Brain microvascular endothelial cell (primary cell): ENCODE measurements around the gene PLCB3.

ENCODE experiments used
- DNase-seq: peaks from one replicate; pipeline ENCODE4 v3.0.0-alpha.2; 2020
- H3K27ac ChIP-seq: fragments of 250-450 bp; sonication (Bioruptor Pico); 2 replicates; pipeline ENCODE4 v1.5.1; 2020; ENCODE audit warnings: mild to moderate bottlenecking, moderate library complexity
- H3K27me3 ChIP-seq: fragments of 250-450 bp; sonication (Bioruptor Pico); replicated peaks from 2 replicates; pipeline ENCODE4 v1.5.1; 2020; ENCODE audit warnings: mild to moderate bottlenecking
- H3K36me3 ChIP-seq: fragments of 250-450 bp; sonication (Bioruptor Pico); replicated peaks from 2 replicates; pipeline ENCODE4 v1.5.1; 2020; ENCODE audit warnings: mild to moderate bottlenecking
- H3K4me3 ChIP-seq: 2 replicates; pipeline ENCODE4 v1.5.1; 2011; ENCODE audit warnings: low read depth, mild to moderate bottlenecking, control low read depth, low read length, moderate library complexity
- CTCF ChIP-seq: IDR thresholded peaks from 2 replicates; pipeline ENCODE4 v1.5.1; 2011; ENCODE audit warnings: low read depth, mild to moderate bottlenecking, moderate library complexity, low read length, control low read depth, inconsistent platforms; ENCODE audit errors: missing control alignments
- in situ Hi-C: cut with HindIII; loops from 2 replicates; pipeline ENCODE4 v1.10.0; 2017; ENCODE audit warnings: low sequenced_read_pairs, low pct_ligation_motif_present

PLCB3 gene

GRCh38 chr11:64287676-64288352 lies 36.5 kb downstream of the PLCB3 start:
- in situ Hi-C loops, result no loop called here
- Histone ChIP-seq H3K27me3 (peaks cover 22% of the 10 kb centered on the region), H3K4me3 (no peak overlapping the region), H3K36me3 (no peaks in the 10 kb centered on the region), H3K27ac (no peak overlapping the region)
- no peak for TF ChIP-seq CTCF
- DNase-seq, result no peak

GRCh38 chr11:64288353-64288750 lies 37.0 kb downstream of the PLCB3 start:
- no peak for TF ChIP-seq CTCF
- DNase-seq, result no peak
- Histone ChIP-seq H3K27me3 (peaks cover 26% of the 10 kb centered on the region), H3K4me3 (no peak overlapping the region), H3K27ac (no peak overlapping the region), H3K36me3 (no peaks in the 10 kb centered on the region)
- in situ Hi-C loops, result no loop called here

GRCh38 chr11:64289002-64289564 lies 37.8 kb downstream of the PLCB3 start:
- H3K27ac ChIP-seq, result no peak overlapping the region
- no peak for DNase-seq
- peaks cover 33% of the 10 kb centered on the region for H3K27me3 ChIP-seq
- TF ChIP-seq CTCF, result no peak
- no peaks in the 10 kb centered on the region for H3K36me3 ChIP-seq
- no peak overlapping the region for H3K4me3 ChIP-seq
- in situ Hi-C loops, result no loop called here

GRCh38 chr11:64290352-64291261 lies 39.3 kb downstream of the PLCB3 start:
- TF ChIP-seq CTCF, result no peak
- Histone ChIP-seq H3K36me3 (no peaks in the 10 kb centered on the region), H3K27ac (no peak overlapping the region), H3K27me3 (peaks cover 40% of the 10 kb centered on the region), H3K4me3 (no peak overlapping the region)
- DNase-seq, result no peak
- in situ Hi-C loops, result no loop called here

GRCh38 chr11:64291262-64291751 lies 40.0 kb downstream of the PLCB3 start, which contains the start of gene KCNK4:
KCNK4 (plus strand) TSS chr11:64291302; CDS start chr11:64293019, 1,717 bp downstream.
- Histone ChIP-seq H3K4me3 (peak within 1 kb of the TSS; percentile 15), H3K36me3 (no peaks in the 10 kb centered on the region), H3K27me3 (peaks cover 46% of the 10 kb centered on the region), H3K27ac (no peak within 1 kb of the TSS)
- in situ Hi-C loops, result no loop called here
- DNase-seq, result no peak
- no peak for TF ChIP-seq CTCF
